GM20000 (cell line): ENCODE data around the gene OLFM1.

Source experiments
- DNase-seq: peaks from one replicate; pipeline ENCODE4 v3.0.0; 2012; ENCODE audit warnings: low spot score
- CTCF ChIP-seq: IDR thresholded peaks from 2 replicates; pipeline ENCODE4 v1.5.1; 2012; ENCODE audit warnings: mild to moderate bottlenecking, control low read depth; ENCODE audit errors: extremely low read depth, missing control alignments

The OLFM1 gene

GRCh38 chr9:135116371-135116770 lies 28.9 kb downstream of the OLFM1 start:
- no peak for DNase-seq
- no peak for TF ChIP-seq CTCF

GRCh38 chr9:135116881-135117280 lies 29.4 kb downstream of the OLFM1 start:
- DNase-seq: no peak
- no peak for TF ChIP-seq CTCF

GRCh38 chr9:135117281-135117680 lies 29.8 kb downstream of the OLFM1 start:
- no peak for TF ChIP-seq CTCF
- DNase-seq: no peak

GRCh38 chr9:135119496-135120064 lies 32.1 kb downstream of the OLFM1 start:
- DNase-seq: no peak
- TF ChIP-seq CTCF: no peak

GRCh38 chr9:135120249-135120648 lies 32.8 kb downstream of the OLFM1 start:
- no peak for TF ChIP-seq CTCF
- DNase-seq: no peak

GRCh38 chr9:135122316-135122715 lies 34.8 kb downstream of the OLFM1 start:
- no peak for TF ChIP-seq CTCF
- DNase-seq: no peak

- TF ChIP-seq CTCF: no peak
- no peak for DNase-seq
These were observed 35.8 kb downstream of the OLFM1 start for GRCh38 chr9:135123126-135123772.
